GM18858 (cell line): ENCODE data around the gene NUBP2.

ENCODE experiments used
- ATAC-seq: cut with Tn5 transposase; IDR thresholded peaks from one replicate; pipeline ENCODE4 v1.9.1; 2021; ENCODE audit not compliant: unreplicated experiment

NUBP2 gene

DNA sequence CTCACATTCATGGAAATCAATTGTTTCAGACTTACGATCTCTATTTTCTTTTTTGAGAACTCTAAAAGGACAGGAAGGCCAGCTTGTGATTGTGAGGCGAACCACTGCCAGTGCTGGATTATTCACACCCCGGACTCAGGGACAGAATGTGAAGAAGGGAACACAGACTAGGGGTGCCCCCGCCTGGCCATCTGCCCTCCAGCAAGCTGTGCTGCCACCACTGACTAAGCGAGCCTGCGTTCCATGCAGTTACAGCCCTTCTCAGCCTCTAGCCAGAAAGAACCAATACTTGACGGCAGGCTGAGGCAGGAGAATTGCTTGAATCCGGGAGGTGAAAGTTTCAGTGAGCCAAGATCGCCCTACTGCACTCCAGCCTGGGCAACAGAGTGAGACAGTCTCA lies 41.1 kb downstream of the NUBP2 start:
- no peak for ATAC-seq

DNA sequence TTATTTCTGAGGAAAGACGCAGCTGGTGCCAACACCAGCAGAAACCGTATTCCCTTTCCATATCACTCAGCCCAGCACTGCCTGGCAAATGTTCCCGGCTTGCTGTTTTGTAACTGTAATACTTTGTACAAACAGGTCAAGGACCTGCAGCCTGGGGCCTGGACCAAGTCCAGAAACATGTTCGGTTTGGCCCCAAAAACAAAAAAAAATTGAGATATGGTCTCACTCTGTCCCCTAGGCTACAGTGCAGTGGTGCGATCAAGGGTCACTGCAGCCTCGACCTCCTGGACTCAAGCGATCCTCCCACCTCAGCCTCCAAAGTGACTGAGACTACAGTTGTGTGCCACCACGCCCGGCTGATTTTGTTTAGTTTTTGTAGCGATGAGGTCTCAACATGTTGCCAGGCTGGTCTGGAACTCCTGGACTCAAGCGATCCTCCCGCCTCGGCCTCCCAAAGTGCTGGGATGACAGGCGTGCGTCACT lies 42.7 kb downstream of the NUBP2 start:
- ATAC-seq, result no peak

DNA sequence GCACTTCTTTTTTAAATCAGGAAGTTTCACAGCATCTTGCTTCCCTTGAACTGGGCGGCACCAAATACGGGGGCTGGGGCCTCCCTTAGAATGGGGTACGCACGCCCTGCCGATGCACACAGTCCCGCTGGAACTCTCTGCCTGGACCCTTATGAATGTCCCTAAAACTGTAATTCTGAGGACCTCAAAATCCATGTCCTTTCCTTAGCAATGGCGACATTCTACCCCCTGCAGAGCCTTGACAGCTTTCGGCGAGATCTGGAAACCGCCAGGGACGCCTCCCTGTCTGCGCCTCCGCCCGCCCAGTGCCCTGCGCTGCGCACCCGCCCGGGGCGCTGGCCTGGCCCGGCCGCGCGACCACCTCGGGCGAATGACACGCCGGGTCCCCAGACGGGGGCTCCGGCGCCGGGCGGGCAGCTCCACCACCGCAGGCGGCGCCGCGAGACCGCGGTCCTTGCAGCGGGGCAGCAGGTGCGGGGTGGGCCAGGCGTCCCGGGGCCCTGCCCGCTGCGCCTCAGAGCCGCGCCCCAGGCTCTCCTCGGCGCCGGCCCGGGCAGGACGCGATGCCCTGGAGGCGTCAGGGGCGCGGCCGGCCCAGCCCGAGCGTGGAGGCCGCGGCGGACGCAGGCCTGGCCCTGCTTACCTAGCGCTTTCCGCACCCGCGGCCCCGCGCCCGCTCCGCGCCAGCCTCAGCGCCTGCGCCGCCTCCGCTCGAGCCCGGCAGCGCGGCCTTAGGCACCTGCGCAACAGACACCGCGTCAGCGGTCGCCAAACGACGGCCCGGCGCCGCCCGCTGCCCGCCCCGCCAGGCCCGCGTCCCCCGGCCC lies 43.3 kb downstream of the NUBP2 start:
- peak; percentile 32 for ATAC-seq

DNA sequence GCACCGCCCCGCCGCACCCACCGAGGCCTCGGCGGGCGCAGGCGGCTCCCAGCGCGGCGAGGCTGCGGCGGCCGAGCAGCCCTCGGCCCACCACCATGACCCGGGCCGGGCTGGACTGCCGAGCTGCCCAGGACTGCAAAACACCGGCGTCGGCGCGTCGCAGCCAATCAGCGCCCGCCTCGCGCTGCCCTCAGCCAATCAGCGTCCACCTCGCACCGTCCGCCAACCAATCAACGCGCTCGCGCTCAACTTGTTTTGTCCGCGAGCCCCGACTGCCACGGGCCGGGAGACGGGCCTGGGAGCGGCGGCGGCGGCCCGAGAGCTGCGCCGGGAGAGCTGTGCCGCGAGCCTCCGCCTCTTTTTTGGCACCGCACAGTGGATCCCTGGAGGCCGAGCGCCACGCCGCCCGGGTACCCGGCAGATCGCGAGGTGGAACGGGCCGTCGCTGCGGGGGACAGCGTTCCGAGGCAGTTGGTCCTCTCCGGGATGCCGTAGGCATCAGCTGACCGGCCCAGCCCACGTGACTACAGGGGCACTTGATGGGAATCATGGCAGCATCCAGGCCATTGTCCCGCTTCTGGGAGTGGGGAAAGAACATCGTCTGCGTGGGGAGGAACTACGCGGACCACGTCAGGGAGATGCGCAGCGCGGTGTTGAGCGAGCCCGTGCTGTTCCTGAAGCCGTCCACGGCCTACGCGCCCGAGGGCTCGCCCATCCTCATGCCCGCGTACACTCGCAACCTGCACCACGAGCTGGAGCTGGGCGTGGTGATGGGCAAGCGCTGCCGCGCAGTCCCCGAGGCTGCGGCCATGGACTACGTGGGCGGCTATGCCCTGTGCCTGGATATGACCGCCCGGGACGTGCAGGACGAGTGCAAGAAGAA lies 44.2 kb downstream of the NUBP2 start, which contains the start of the genes FAHD1 and HAGH:
Gene FAHD1 (plus strand): TSS at position 516 of the 883 bp plus-strand sequence. CDS start 33 bp downstream, at position 549.
Gene HAGH (minus strand): TSS at position 135 of the 883 bp plus-strand sequence. CDS start 38 bp downstream, at position 97.
- peak; percentile 60 for ATAC-seq

DNA sequence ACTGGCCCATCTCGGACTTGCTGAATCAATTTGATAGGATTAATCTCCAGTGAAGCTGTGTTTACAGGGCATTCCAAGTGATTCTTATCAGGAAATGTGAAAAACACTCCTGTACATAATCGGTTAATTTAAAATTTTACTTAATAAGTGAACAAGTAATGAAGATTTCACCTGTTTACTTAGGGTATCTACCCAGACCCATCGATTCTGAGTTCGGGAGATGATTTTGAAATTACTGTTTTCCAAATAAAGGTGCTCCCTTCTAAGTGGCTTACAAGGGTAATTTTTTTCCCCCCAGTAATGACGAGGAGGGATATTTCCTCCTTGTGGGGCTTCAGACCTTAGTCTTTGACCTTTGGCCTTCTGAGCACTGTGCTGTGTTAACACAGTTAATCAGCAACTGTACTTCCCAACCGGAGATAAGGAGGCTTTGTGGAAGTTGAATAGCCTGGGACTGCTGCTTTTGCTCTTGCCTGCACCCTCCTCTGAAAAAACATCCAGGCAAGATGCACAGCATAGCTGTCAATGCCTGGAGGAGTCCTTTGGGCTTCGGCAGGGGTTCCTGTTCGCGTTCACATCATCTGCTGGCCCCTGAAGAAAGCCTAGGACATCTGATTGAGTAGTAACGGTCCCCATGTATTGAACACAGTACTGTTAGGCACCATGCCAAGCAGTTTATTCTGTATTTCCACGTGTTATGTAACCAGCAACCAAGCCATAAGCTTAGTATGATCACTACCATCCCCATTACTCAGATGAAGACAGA lies 46.1 kb downstream of the NUBP2 start:
- ATAC-seq, result no peak

DNA sequence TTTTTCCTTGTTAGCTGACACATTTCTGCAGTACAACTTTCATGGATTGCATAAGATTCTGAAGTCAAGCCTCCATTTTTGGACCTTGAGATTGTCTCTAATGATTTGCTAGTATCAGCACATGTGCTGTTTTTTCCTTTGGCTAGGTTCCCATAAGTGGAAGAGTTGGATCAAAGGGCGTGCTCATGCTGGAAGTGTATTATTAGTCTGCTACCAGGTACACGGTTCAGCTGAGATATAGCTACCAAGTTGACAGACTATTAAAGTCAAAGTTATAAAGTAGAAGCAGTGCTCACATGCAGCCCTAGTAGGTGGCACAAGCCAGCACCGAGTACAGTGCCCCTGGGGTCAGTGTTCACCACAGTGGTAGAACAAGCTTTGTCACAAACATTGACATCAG lies 47.5 kb downstream of the NUBP2 start:
- no peak for ATAC-seq

DNA sequence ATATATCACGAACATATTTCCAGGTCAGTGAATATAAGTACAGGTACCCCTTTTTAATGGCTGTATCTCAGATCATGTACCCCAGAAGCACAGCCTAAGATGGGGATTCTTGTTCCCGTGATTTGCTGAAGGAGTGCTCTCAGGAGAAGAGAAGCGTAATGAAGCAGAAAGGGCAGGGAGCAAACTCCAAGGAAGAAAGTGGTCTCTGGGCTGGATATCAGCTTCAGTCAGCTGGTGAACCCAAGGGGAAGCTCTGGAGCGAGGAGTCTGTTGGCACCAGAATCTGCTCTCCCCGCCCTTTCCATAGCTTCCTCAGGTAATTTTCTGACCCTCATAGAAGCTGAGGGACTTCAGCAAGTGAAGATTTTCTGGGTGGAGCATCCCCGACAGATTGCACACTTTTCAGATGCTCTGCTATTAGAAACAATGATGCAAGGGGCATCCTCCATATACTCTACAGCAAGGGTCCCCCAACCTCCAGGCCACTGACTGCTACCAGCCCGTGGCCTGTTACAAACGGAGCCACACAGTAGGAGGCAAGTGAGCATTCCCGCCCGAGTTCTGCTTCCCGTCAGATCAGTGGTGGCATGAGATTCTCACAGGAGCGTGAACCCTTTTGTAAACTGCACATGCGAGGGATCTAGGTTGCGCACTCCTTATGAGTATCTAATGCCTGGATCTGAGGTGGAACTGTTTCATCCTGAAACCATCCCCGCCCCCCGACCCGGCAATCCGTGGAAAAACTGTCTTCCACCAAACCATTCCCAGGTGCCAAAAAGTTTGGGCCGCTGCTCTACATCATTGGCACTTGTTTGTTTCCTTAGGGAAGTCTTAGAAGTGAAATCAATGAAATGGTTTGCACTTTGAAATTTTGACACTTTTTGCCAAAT lies 48.7 kb downstream of the NUBP2 start:
- no peak for ATAC-seq

DNA sequence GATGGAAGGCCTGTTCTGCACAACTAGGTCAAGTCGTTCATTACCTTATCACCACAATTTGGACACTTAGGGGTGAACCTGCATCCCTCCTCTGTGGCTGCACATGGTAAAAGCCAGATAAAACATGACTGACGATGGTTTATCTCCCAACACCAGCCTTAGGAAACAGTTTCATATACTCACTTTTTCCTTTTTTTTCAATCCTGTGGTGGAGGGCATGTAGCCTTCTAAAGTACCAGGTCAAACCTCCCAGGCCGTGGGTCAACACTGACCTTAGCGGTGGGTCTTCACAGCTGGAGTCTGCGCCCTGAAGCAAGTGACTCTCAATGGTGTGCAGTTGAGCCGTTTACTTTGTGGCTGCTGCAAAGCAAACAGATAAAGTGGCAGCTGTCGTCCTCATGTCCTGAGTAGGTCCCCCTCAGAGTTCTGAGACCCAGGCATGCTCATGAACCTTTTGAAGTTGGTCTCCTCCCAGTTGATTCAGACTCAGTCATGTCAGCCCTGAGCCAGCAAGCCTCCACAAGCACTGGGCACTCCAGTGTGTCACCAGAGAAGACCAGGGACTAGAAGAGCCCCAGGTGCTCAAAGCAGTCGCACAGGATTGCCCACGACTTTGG lies 50.2 kb downstream of the NUBP2 start:
- ATAC-seq, result no peak

DNA sequence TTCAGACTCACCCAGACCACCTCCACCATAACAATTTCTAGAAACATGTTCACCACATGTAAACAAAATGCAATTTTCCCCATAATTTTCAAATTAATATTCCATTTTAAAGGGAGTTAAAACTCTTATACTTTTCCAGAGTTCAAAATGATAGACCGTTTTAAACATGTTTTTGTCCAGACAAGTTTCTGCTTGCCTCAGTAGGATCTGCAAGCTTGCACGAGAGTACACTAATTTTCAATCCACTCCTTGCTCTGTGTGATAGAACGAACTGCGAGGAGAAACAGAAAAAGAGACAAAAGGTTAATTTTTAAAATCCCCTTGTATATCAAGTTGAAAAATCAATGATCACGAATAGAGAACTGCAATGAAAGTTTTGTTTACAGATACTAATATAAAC lies 51.3 kb downstream of the NUBP2 start:
- ATAC-seq, result no peak
